Memory B cell (primary cell): Measurements from ENCODE around the gene PLD6.
"Not testable (repeated sequence)": the region's sequence is repeated elsewhere in the genome, so short reads cannot be mapped to it uniquely, and the experiment has no call there.

Experiments
- ATAC-seq: fragments of 150-1000 bp; cut with Tn5 transposase; 2 replicates; pipeline ENCODE4 v1.10.0; 2021; ENCODE audit warnings: low read depth, mild to moderate bottlenecking, moderate library complexity
- DNase-seq, 2 donors: peaks; one replicate each; pipeline ENCODE4 v3.0.0; 2022; ENCODE audit warnings: low spot score in 2 of 2
- H3K27ac Mint-ChIP-seq: one replicate; pipeline ENCODE4 v1.8.0; 2022; ENCODE audit warnings: mild to moderate bottlenecking, moderate library complexity, mixed read lengths
- H3K27me3 Mint-ChIP-seq: one replicate; pipeline ENCODE4 v1.8.0; 2022; ENCODE audit warnings: mixed read lengths
- H3K36me3 Mint-ChIP-seq: one replicate; pipeline ENCODE4 v1.8.0; 2022; ENCODE audit warnings: mild to moderate bottlenecking, mixed read lengths
- H3K4me1 Mint-ChIP-seq: one replicate; pipeline ENCODE4 v1.8.0; 2022; ENCODE audit warnings: mixed read lengths
- H3K4me3 Mint-ChIP-seq: one replicate; pipeline ENCODE4 v1.8.0; 2022; ENCODE audit warnings: mild to moderate bottlenecking, moderate library complexity, mixed read lengths
- H3K9me3 Mint-ChIP-seq: one replicate; pipeline ENCODE4 v1.8.0; 2022; ENCODE audit warnings: mixed read lengths

Gene PLD6

GRCh38 chr17:17206124-17206912 is at the start of gene PLD6:
Gene PLD6, minus strand, starts transcription at chr17:17206333. Its CDS starts 47 bp downstream, at chr17:17206286.
- DNase-seq (peak; percentile 96 to 99), ATAC-seq (peak; percentile 79)
- no peaks in the 10 kb centered on the region for H3K27me3 Mint-ChIP-seq
- peaks cover 13% of the 10 kb centered on the region for H3K4me1 Mint-ChIP-seq
- H3K36me3 Mint-ChIP-seq: peaks cover 5% of the 10 kb centered on the region
- H3K4me3 Mint-ChIP-seq: peak within 1 kb of the TSS; percentile 77
- peak within 1 kb of the TSS; percentile 89 for H3K27ac Mint-ChIP-seq
- H3K9me3 Mint-ChIP-seq: peaks cover 2% of the 10 kb centered on the region

- not testable (repeated sequence) for H3K4me1 Mint-ChIP-seq, H3K9me3 Mint-ChIP-seq, DNase-seq, H3K4me3 Mint-ChIP-seq, H3K27ac Mint-ChIP-seq, H3K27me3 Mint-ChIP-seq, ATAC-seq
- peaks cover 31% of the 10 kb centered on the region for H3K36me3 Mint-ChIP-seq
These were observed 49.6 kb upstream of the PLD6 start for GRCh38 chr17:17255689-17256088.

- Mint-ChIP-seq H3K4me1 (no peaks in the 10 kb centered on the region), H3K27me3 (no peaks in the 10 kb centered on the region), H3K36me3 (peaks cover 24% of the 10 kb centered on the region), H3K27ac (no peak overlapping the region), H3K4me3 (no peak overlapping the region), H3K9me3 (no peaks in the 10 kb centered on the region)
- DNase-seq (no peak), ATAC-seq (no peak)
These were observed 47.9 kb upstream of the PLD6 start for GRCh38 chr17:17254036-17254435.

GRCh38 chr17:17253406-17253805 is 47.3 kb upstream of the PLD6 start:
- Mint-ChIP-seq H3K4me1 (no peaks in the 10 kb centered on the region), H3K4me3 (no peak overlapping the region), H3K36me3 (peaks cover 22% of the 10 kb centered on the region), H3K27ac (peak overlapping the region; percentile 8), H3K9me3 (no peaks in the 10 kb centered on the region), H3K27me3 (no peaks in the 10 kb centered on the region)
- ATAC-seq: no peak
- DNase-seq: no peak

GRCh38 chr17:17252149-17252661 is 46.1 kb upstream of the PLD6 start:
- H3K4me1 Mint-ChIP-seq: no peaks in the 10 kb centered on the region
- no peak overlapping the region for H3K27ac Mint-ChIP-seq
- H3K36me3 Mint-ChIP-seq: peaks cover 19% of the 10 kb centered on the region
- no peak overlapping the region for H3K4me3 Mint-ChIP-seq
- H3K9me3 Mint-ChIP-seq: no peaks in the 10 kb centered on the region
- DNase-seq (no peak), ATAC-seq (no peak)
- H3K27me3 Mint-ChIP-seq: no peaks in the 10 kb centered on the region

- DNase-seq (no peak), ATAC-seq (no peak)
- H3K4me1 Mint-ChIP-seq: no peaks in the 10 kb centered on the region
- H3K9me3 Mint-ChIP-seq: no peaks in the 10 kb centered on the region
- no peak overlapping the region for H3K27ac Mint-ChIP-seq
- no peaks in the 10 kb centered on the region for H3K27me3 Mint-ChIP-seq
- H3K36me3 Mint-ChIP-seq: peaks cover 8% of the 10 kb centered on the region
- no peak overlapping the region for H3K4me3 Mint-ChIP-seq
These were observed 40.7 kb upstream of the PLD6 start for GRCh38 chr17:17246879-17247278.

GRCh38 chr17:17243163-17243562 is 37.0 kb upstream of the PLD6 start:
- no peak overlapping the region for H3K27ac Mint-ChIP-seq
- no peak for ATAC-seq
- H3K36me3 Mint-ChIP-seq: peaks cover 4% of the 10 kb centered on the region
- H3K9me3 Mint-ChIP-seq: no peaks in the 10 kb centered on the region
- H3K4me1 Mint-ChIP-seq: peaks cover 2% of the 10 kb centered on the region
- no peak overlapping the region for H3K4me3 Mint-ChIP-seq
- DNase-seq: no peak
- H3K27me3 Mint-ChIP-seq: no peaks in the 10 kb centered on the region

GRCh38 chr17:17242246-17242645 is 36.1 kb upstream of the PLD6 start:
- no peak for DNase-seq
- no peak overlapping the region for H3K4me3 Mint-ChIP-seq
- no peak overlapping the region for H3K27ac Mint-ChIP-seq
- no peaks in the 10 kb centered on the region for H3K27me3 Mint-ChIP-seq
- H3K36me3 Mint-ChIP-seq: peaks cover under 1% of the 10 kb centered on the region
- ATAC-seq: no peak
- no peaks in the 10 kb centered on the region for H3K9me3 Mint-ChIP-seq
- peaks cover 3% of the 10 kb centered on the region for H3K4me1 Mint-ChIP-seq

- Mint-ChIP-seq H3K9me3 (no peaks in the 10 kb centered on the region), H3K27me3 (no peaks in the 10 kb centered on the region), H3K27ac (no peak overlapping the region), H3K4me3 (no peak overlapping the region), H3K36me3 (no peaks in the 10 kb centered on the region), H3K4me1 (peaks cover 5% of the 10 kb centered on the region)
- DNase-seq (no peak), ATAC-seq (no peak)
These were observed 35.5 kb upstream of the PLD6 start for GRCh38 chr17:17241656-17242055.

GRCh38 chr17:17239832-17240231 is 33.7 kb upstream of the PLD6 start:
- no peak overlapping the region for H3K4me3 Mint-ChIP-seq
- H3K36me3 Mint-ChIP-seq: no peaks in the 10 kb centered on the region
- no peak overlapping the region for H3K27ac Mint-ChIP-seq
- no peaks in the 10 kb centered on the region for H3K9me3 Mint-ChIP-seq
- ATAC-seq (no peak), DNase-seq (no peak)
- peaks cover 20% of the 10 kb centered on the region for H3K4me1 Mint-ChIP-seq
- H3K27me3 Mint-ChIP-seq: no peaks in the 10 kb centered on the region

GRCh38 chr17:17237026-17237799 is 31.1 kb upstream of the PLD6 start, which contains the start of gene FLCN:
Gene FLCN, minus strand, starts transcription at chr17:17237168. Its CDS starts 9,031 bp downstream, at chr17:17228137.
- peaks cover 20% of the 10 kb centered on the region for H3K4me1 Mint-ChIP-seq
- peak within 1 kb of the TSS; percentile 100 for H3K27ac Mint-ChIP-seq
- peak within 1 kb of the TSS; percentile 99 for H3K4me3 Mint-ChIP-seq
- ATAC-seq: peak; percentile 90
- peaks cover 2% of the 10 kb centered on the region for H3K36me3 Mint-ChIP-seq
- H3K27me3 Mint-ChIP-seq: no peaks in the 10 kb centered on the region
- DNase-seq: peak; percentile 88 to 97
- H3K9me3 Mint-ChIP-seq: no peaks in the 10 kb centered on the region

- no peak for DNase-seq
- Mint-ChIP-seq H3K9me3 (no peaks in the 10 kb centered on the region), H3K4me3 (peak overlapping the region; percentile 99), H3K27ac (peak overlapping the region; percentile 100), H3K36me3 (peaks cover 8% of the 10 kb centered on the region), H3K27me3 (no peaks in the 10 kb centered on the region), H3K4me1 (peaks cover 22% of the 10 kb centered on the region)
- ATAC-seq: peak; percentile 4
These were observed 30.3 kb upstream of the PLD6 start for GRCh38 chr17:17236295-17237025.

GRCh38 chr17:17235212-17236174 is 29.4 kb upstream of the PLD6 start:
- H3K4me1 Mint-ChIP-seq: peaks cover 22% of the 10 kb centered on the region
- H3K36me3 Mint-ChIP-seq: peaks cover 10% of the 10 kb centered on the region
- H3K27ac Mint-ChIP-seq: peak overlapping the region; percentile 100
- no peaks in the 10 kb centered on the region for H3K27me3 Mint-ChIP-seq
- no peaks in the 10 kb centered on the region for H3K9me3 Mint-ChIP-seq
- DNase-seq (no peak), ATAC-seq (no peak)
- H3K4me3 Mint-ChIP-seq: peak overlapping the region; percentile 99
